GM23248 (cell line): Measurements from ENCODE around the gene SHISA9. TPM values are rescaled to one million over a fixed set of nuclear protein-coding genes. Genes with fewer than 3 reads are reported as not detected.

Source experiments
- DNase-seq: peaks from one replicate; pipeline ENCODE4 v3.0.0-alpha.2; 2015
- H2AFZ ChIP-seq: fragments of 200-600 bp; sonication (generic); 2 replicates; pipeline ENCODE4 v1.6.1; 2016; ENCODE audit warnings: antibody characterized with exemption
- H3F3A ChIP-seq: fragments of 200-600 bp; sonication (generic); 2 replicates; pipeline ENCODE4 v1.6.1; 2016; ENCODE audit warnings: mild to moderate bottlenecking, antibody characterized with exemption, mixed run types; ENCODE audit not compliant: insufficient read depth
- H3K27ac ChIP-seq: fragments of 200-600 bp; sonication (generic); 2 replicates; pipeline ENCODE4 v1.5.1; 2016; ENCODE audit warnings: mild to moderate bottlenecking
- H3K27me3 ChIP-seq: fragments of 200-600 bp; sonication (generic); replicated peaks from 2 replicates; pipeline ENCODE4 v1.6.1; 2016; ENCODE audit warnings: mild to moderate bottlenecking; ENCODE audit not compliant: insufficient read depth
- H3K36me3 ChIP-seq: fragments of 200-600 bp; sonication (generic); 2 replicates; pipeline ENCODE4 v1.6.1; 2016; ENCODE audit warnings: low read depth, mild to moderate bottlenecking
- H3K4me1 ChIP-seq: fragments of 200-600 bp; sonication (generic); 2 replicates; pipeline ENCODE4 v1.6.1; 2016; ENCODE audit warnings: mild to moderate bottlenecking; ENCODE audit not compliant: insufficient read depth
- H3K4me2 ChIP-seq: fragments of 200-600 bp; sonication (generic); one replicate; pipeline ENCODE4 v1.6.1; 2016; ENCODE audit warnings: mild to moderate bottlenecking; ENCODE audit not compliant: unreplicated experiment
- H3K4me3 ChIP-seq: fragments of 200-600 bp; sonication (generic); 2 replicates; pipeline ENCODE4 v1.5.1; 2016; ENCODE audit warnings: mild to moderate bottlenecking
- H3K79me2 ChIP-seq: fragments of 200-600 bp; sonication (generic); 2 replicates; pipeline ENCODE4 v1.6.1; 2016; ENCODE audit warnings: mild to moderate bottlenecking; ENCODE audit not compliant: insufficient read depth
- H3K9ac ChIP-seq: fragments of 200-600 bp; sonication (generic); 2 replicates; pipeline ENCODE4 v1.6.1; 2016; ENCODE audit warnings: mild to moderate bottlenecking
- H3K9me2 ChIP-seq: fragments of 200-600 bp; sonication (generic); 2 replicates; pipeline ENCODE4 v1.6.1; 2016; ENCODE audit warnings: mixed run types, mild to moderate bottlenecking, moderate library complexity; ENCODE audit not compliant: insufficient read depth
- H3K9me3 ChIP-seq: fragments of 200-600 bp; sonication (generic); one replicate; pipeline ENCODE4 v1.6.1; 2017; ENCODE audit warnings: low read depth
- H4K20me1 ChIP-seq: fragments of 200-600 bp; sonication (generic); 2 replicates; pipeline ENCODE4 v1.6.0; 2016; ENCODE audit not compliant: insufficient read depth
- EZH2 ChIP-seq: fragments of 200-600 bp; sonication (generic); IDR thresholded peaks from 2 replicates; pipeline ENCODE4 v1.6.1; 2018; ENCODE audit warnings: antibody characterized with exemption, mild to moderate bottlenecking; ENCODE audit not compliant: insufficient read depth, poor library complexity, severe bottlenecking
- EZH2phosphoT487 ChIP-seq: fragments of 200-600 bp; sonication (generic); IDR thresholded peaks from 2 replicates; pipeline ENCODE4 v1.6.1; 2018; ENCODE audit warnings: antibody characterized with exemption, moderate library complexity, mild to moderate bottlenecking, low read depth; ENCODE audit not compliant: insufficient read depth
- WGBS, 2 experiments: methylation state at CpG; one replicate each; pipeline ENCODE4 v1.1.6; 2015 to 2017; ENCODE audit warnings: low lambda C conversion rate in 2 of 2, low coverage in 1 of 2; ENCODE audit errors: missing lambda C conversion rate in 2 of 2; 5-methylcytosine and 5-hydroxymethylcytosine counted together
- in situ Hi-C: fragments of 300-500 bp; cut with MboI; formaldehyde crosslinking; loops from 2 replicates; pipeline ENCODE4 v1.15.0; 2020
- polyA plus RNA-seq: library from polyadenylated mRNA; unstranded; fragments of >200 nt; fragmentation: Nextera tagmentation; extraction: Ambion mirVana; gene quantifications from 2 replicates; pipeline ENCODE4 v1.2.1, GENCODE V29; 2016
- total RNA-seq: library from RNA; depleted of rRNA; stranded (reverse); fragments of >200 nt; shearing (Covaris generic); gene quantifications from 2 replicates; pipeline ENCODE4 v1.2.3, GENCODE V29; 2014

Gene SHISA9
- total and polyA plus RNA-seq, 2 experiments from 2014 or later: not detected

- H3K9ac ChIP-seq: no peak overlapping the region
- no peaks in the 10 kb centered on the region for H3K4me1 ChIP-seq
- no peak overlapping the region for H3K27ac ChIP-seq
- no peak for DNase-seq
- no peak overlapping the region for H2AFZ ChIP-seq
- in situ Hi-C loops: no loop called here
- H3K79me2 ChIP-seq: no peaks in the 10 kb centered on the region
- TF ChIP-seq EZH2phosphoT487: no peak
- no peak for TF ChIP-seq EZH2
- no peaks in the 10 kb centered on the region for H3K9me3 ChIP-seq
- no peaks in the 10 kb centered on the region for H4K20me1 ChIP-seq
- H3K36me3 ChIP-seq: no peaks in the 10 kb centered on the region
- no peaks in the 10 kb centered on the region for H3K27me3 ChIP-seq
- H3K9me2 ChIP-seq: no peaks in the 10 kb centered on the region
- H3K4me3 ChIP-seq: no peak overlapping the region
- no peaks in the 10 kb centered on the region for H3F3A ChIP-seq
- no peak overlapping the region for H3K4me2 ChIP-seq
- WGBS, 2 experiments: 63 to 73% methylated on average over 5 of the region's 5 CpGs
These were observed 216.7 kb downstream of the SHISA9 start for GRCh38 chr16:13118091-13118490.

GRCh38 chr16:13120091-13120490 lies 218.7 kb downstream of the SHISA9 start:
- 14 to 19% methylated on average over 6 of the region's 6 CpGs for WGBS, 2 experiments
- Histone ChIP-seq H2AFZ (no peak overlapping the region), H3K27ac (no peak overlapping the region), H3K36me3 (no peaks in the 10 kb centered on the region), H4K20me1 (no peaks in the 10 kb centered on the region), H3K79me2 (no peaks in the 10 kb centered on the region), H3K4me1 (no peaks in the 10 kb centered on the region), H3K9me3 (no peaks in the 10 kb centered on the region), H3K9ac (no peak overlapping the region), H3K4me2 (no peak overlapping the region), H3K4me3 (no peak overlapping the region), H3K27me3 (no peaks in the 10 kb centered on the region), H3K9me2 (no peaks in the 10 kb centered on the region), H3F3A (no peaks in the 10 kb centered on the region)
- in situ Hi-C loops: no loop called here
- no peak for TF ChIP-seq EZH2phosphoT487
- no peak for TF ChIP-seq EZH2
- DNase-seq: no peak

GRCh38 chr16:13120557-13120956 lies 219.2 kb downstream of the SHISA9 start:
- in situ Hi-C loops: no loop called here
- H3F3A ChIP-seq: no peaks in the 10 kb centered on the region

GRCh38 chr16:13123991-13124390 lies 222.6 kb downstream of the SHISA9 start:
- no peaks in the 10 kb centered on the region for H3K9me2 ChIP-seq
- no peak overlapping the region for H3K4me2 ChIP-seq
- no peaks in the 10 kb centered on the region for H3K4me1 ChIP-seq
- H4K20me1 ChIP-seq: no peaks in the 10 kb centered on the region
- no peak overlapping the region for H3K27ac ChIP-seq
- 40 to 45% methylated on average over 3 of the region's 3 CpGs for WGBS, 2 experiments
- H3K79me2 ChIP-seq: no peaks in the 10 kb centered on the region
- H3F3A ChIP-seq: no peaks in the 10 kb centered on the region
- no peaks in the 10 kb centered on the region for H3K27me3 ChIP-seq
- H3K9ac ChIP-seq: no peak overlapping the region
- no peaks in the 10 kb centered on the region for H3K9me3 ChIP-seq
- in situ Hi-C loops: no loop called here
- H3K36me3 ChIP-seq: no peaks in the 10 kb centered on the region
- TF ChIP-seq EZH2 (no peak), EZH2phosphoT487 (no peak)
- DNase-seq: no peak
- no peak overlapping the region for H3K4me3 ChIP-seq
- no peak overlapping the region for H2AFZ ChIP-seq

More at GRCh38 chr16:13120557-13120956, 219.2 kb downstream of the SHISA9 start:
- 18 to 19% methylated on average over 4 of the region's 4 CpGs for WGBS, 2 experiments
- DNase-seq: no peak
- Histone ChIP-seq H4K20me1 (no peaks in the 10 kb centered on the region), H3K9me3 (no peaks in the 10 kb centered on the region), H3K4me3 (no peak overlapping the region), H3K79me2 (no peaks in the 10 kb centered on the region), H3K9me2 (no peaks in the 10 kb centered on the region), H2AFZ (no peak overlapping the region), H3K27ac (no peak overlapping the region), H3K27me3 (no peaks in the 10 kb centered on the region), H3K4me2 (no peak overlapping the region), H3K36me3 (no peaks in the 10 kb centered on the region), H3K4me1 (no peaks in the 10 kb centered on the region), H3K9ac (no peak overlapping the region)
- TF ChIP-seq EZH2 (no peak), EZH2phosphoT487 (no peak)

- DNase-seq: no peak
- Histone ChIP-seq H2AFZ (no peak overlapping the region), H3K36me3 (no peaks in the 10 kb centered on the region), H3K79me2 (no peaks in the 10 kb centered on the region), H3F3A (no peaks in the 10 kb centered on the region), H3K4me3 (no peak overlapping the region), H3K9me3 (no peaks in the 10 kb centered on the region), H3K27me3 (no peaks in the 10 kb centered on the region), H3K9me2 (no peaks in the 10 kb centered on the region), H3K9ac (no peak overlapping the region), H4K20me1 (no peaks in the 10 kb centered on the region), H3K4me1 (no peaks in the 10 kb centered on the region), H3K27ac (no peak overlapping the region), H3K4me2 (no peak overlapping the region)
- 23 to 59% methylated on average over 2 of the region's 2 CpGs for WGBS, 2 experiments
- in situ Hi-C loops: no loop called here
- TF ChIP-seq EZH2phosphoT487: no peak
- TF ChIP-seq EZH2: no peak
These were observed 225.7 kb downstream of the SHISA9 start for GRCh38 chr16:13127144-13127543.
